Tibial artery (tissue), 4 donors: Measurements from ENCODE around the gene COTL1.
"Not testable (repeated sequence)": the region's sequence is repeated elsewhere in the genome, so short reads cannot be mapped to it uniquely, and the experiment has no call there.

Experiments used
- DNase-seq, 2 donors: peaks; one replicate each; pipeline ENCODE4 v3.0.0-alpha.2; 2019
- H3K27ac ChIP-seq, 2 donors: fragments of 200-600 bp; sonication (generic) in 1 of 2; 1 replicate in 1 of 2; 2 replicates in 1 of 2; pipeline ENCODE4 v1.5.1; 2018 to 2019; ENCODE audit warnings: mild to moderate bottlenecking in 1 of 2
- H3K27me3 ChIP-seq, 2 donors: fragments of 200-600 bp; sonication (generic) in 1 of 2; one replicate each; pipeline versions ENCODE4 v1.5.1 to v1.6.0; 2016 to 2019
- H3K36me3 ChIP-seq, 3 donors: fragments of 200-600 bp; sonication (generic) in 2 of 3; one replicate each; pipeline ENCODE4 v1.5.1; 2016 to 2019; ENCODE audit warnings: mild to moderate bottlenecking in 2 of 3
- H3K4me1 ChIP-seq, 4 donors: fragments of 200-600 bp; sonication (generic) in 2 of 4; 1 replicate in 3 of 4; 2 replicates in 1 of 4; pipeline ENCODE4 v1.5.1; 2016 to 2019
- H3K4me3 ChIP-seq, 2 donors: fragments of 200-600 bp; sonication (generic) in 1 of 2; 1 replicate in 1 of 2; 2 replicates in 1 of 2; pipeline ENCODE4 v1.5.1; 2018 to 2019; ENCODE audit warnings: mild to moderate bottlenecking in 2 of 2
- H3K9me3 ChIP-seq, 3 donors: fragments of 200-600 bp; sonication (generic) in 1 of 3; one replicate each; pipeline ENCODE4 v1.5.1; 2016 to 2019
- CTCF ChIP-seq, 2 experiments: fragments of 200-600 bp in 1 of 2; fragments of 450-650 bp in 1 of 2; IDR thresholded peaks; one replicate each; pipeline ENCODE4 v1.5.1; 2017 to 2019; ENCODE audit warnings: antibody characterized with exemption in 2 of 2, mild to moderate bottlenecking in 1 of 2, moderate library complexity in 1 of 2
- intact Hi-C: fragments of 100-400 bp; cut with DNase I; formaldehyde crosslinking; loops from one replicate; pipeline ENCODE4 v1.15.0; 2023; ENCODE audit warnings: low total_unique reads

Gene COTL1

GRCh38 chr16:84629580-84629979 is 11.7 kb upstream of the COTL1 start:
- TF ChIP-seq CTCF (IDR thresholded peaks at IDR 0.05) = no peak
- H3K4me3 ChIP-seq = no peak overlapping the region
- H3K4me1 ChIP-seq = peaks cover 0 to 22% (median 9%) of the 10 kb centered on the region in 4 donors
- no peak overlapping the region for H3K27ac ChIP-seq
- no peaks in the 10 kb centered on the region for H3K9me3 ChIP-seq
- DNase-seq = no peak
- intact Hi-C loops = no loop called here
- H3K36me3 ChIP-seq = no peaks in the 10 kb centered on the region
- H3K27me3 ChIP-seq = no peaks in the 10 kb centered on the region

- H3K36me3 ChIP-seq = no peaks in the 10 kb centered on the region
- no peak for DNase-seq
- no peak for TF ChIP-seq CTCF (IDR thresholded peaks at IDR 0.05)
- peaks cover 0 to 12% (median 7%) of the 10 kb centered on the region in 4 donors for H3K4me1 ChIP-seq
- H3K4me3 ChIP-seq = no peak overlapping the region
- H3K27me3 ChIP-seq = no peaks in the 10 kb centered on the region
- intact Hi-C loops = no loop called here
- H3K9me3 ChIP-seq = no peaks in the 10 kb centered on the region
- no peak overlapping the region for H3K27ac ChIP-seq
Observed at GRCh38 chr16:84628226-84628731, 10.4 kb upstream of the COTL1 start.

GRCh38 chr16:84625556-84625955 is 7.7 kb upstream of the COTL1 start:
- intact Hi-C loops = no loop called here
- peaks cover 0 to 5% (median 4%) of the 10 kb centered on the region in 4 donors for H3K4me1 ChIP-seq
- no peak overlapping the region for H3K27ac ChIP-seq
- no peaks in the 10 kb centered on the region for H3K36me3 ChIP-seq
- TF ChIP-seq CTCF (IDR thresholded peaks at IDR 0.05) = no peak
- no peak for DNase-seq
- H3K4me3 ChIP-seq = no peak overlapping the region
- H3K9me3 ChIP-seq = no peaks in the 10 kb centered on the region
- no peaks in the 10 kb centered on the region for H3K27me3 ChIP-seq

GRCh38 chr16:84620913-84621312 is 3.0 kb upstream of the COTL1 start:
- H3K36me3 ChIP-seq, H3K27ac ChIP-seq, H3K4me3 ChIP-seq, H3K9me3 ChIP-seq, H3K27me3 ChIP-seq, DNase-seq: not testable (repeated sequence)
- intact Hi-C loops = loop anchor here (2.0 to 5.0 kb wide), 3 partner anchors 51 to 108 kb away; no protein-coding TSS in a partner anchor
- H3K4me1 ChIP-seq = peaks cover 4 to 28% (median 23%) of the 10 kb centered on the region in 4 donors

- Histone ChIP-seq H3K36me3 (no peaks in the 10 kb centered on the region), H3K9me3 (no peaks in the 10 kb centered on the region), H3K27me3 (no peaks in the 10 kb centered on the region), H3K4me3 (peak overlapping the region; percentile 59 to 80), H3K4me1 (peaks cover 4 to 28% (median 23%) of the 10 kb centered on the region in 4 donors), H3K27ac (peak overlapping the region; percentile 65 to 69)
- intact Hi-C loops = no loop called here
- peak; percentile 6 to 19 for TF ChIP-seq CTCF (IDR thresholded peaks at IDR 0.05)
- DNase-seq = peak in 1 of 2 donors; percentile 75
Observed at GRCh38 chr16:84618581-84619460, 943 bp upstream of the COTL1 start.
